Germinal center (tissue), 1 donor: ENCODE results near the gene RPRD1B.
A peak's percentile ranks its signal among the peaks of the same experiment; 100 is the strongest.

Source experiments
- DNase-seq: peaks from one replicate; pipeline ENCODE4 v3.0.0; 2012; ENCODE audit warnings: mixed read lengths, low spot score

The RPRD1B gene, protein sequence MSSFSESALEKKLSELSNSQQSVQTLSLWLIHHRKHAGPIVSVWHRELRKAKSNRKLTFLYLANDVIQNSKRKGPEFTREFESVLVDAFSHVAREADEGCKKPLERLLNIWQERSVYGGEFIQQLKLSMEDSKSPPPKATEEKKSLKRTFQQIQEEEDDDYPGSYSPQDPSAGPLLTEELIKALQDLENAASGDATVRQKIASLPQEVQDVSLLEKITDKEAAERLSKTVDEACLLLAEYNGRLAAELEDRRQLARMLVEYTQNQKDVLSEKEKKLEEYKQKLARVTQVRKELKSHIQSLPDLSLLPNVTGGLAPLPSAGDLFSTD

DNA sequence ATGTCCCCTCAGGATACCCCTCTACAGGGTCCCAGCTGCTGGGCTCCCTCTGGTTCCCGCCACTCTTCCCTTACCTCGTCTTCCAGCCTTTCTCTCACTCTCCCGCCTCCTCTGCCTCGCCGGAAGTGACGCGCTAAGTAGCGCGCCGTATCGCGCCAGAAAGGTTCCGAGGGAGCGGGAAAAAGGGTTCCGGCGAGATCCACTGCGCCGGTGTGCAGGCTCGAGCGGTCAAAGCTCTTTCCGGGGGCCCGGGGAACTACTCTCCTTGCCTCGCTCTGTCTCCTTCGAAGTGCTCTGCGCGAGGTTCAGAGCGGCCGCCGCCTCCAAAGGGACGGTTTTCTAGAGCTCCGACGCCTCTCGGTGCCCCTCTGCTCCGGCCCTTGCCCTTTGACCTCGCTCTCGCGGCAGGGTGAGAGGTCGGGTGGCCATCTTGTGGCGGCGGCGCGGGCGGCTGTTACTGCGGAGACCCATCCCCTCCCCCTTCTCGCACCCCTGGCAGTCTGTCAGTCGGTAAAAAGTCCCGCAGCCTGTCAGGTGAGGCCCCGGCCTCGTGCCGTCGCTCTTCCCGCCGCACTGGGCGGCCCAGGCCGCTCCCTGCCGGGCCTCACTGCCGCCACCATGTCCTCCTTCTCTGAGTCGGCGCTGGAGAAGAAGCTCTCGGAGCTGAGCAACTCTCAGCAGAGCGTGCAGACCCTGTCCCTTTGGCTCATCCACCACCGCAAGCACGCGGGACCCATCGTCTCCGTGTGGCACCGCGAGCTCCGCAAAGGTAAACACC is at the start of gene RPRD1B, which contains the start of gene TTI1:
TSS of gene RPRD1B (plus strand) at position 417 of the 778 bp plus-strand sequence. CDS start at position 619, 202 bp downstream.
TSS of gene TTI1 (minus strand) at position 127 of the 778 bp plus-strand sequence. CDS start 19,640 bp downstream, outside the sequence.
- DNase-seq, result peak; percentile 87

DNA sequence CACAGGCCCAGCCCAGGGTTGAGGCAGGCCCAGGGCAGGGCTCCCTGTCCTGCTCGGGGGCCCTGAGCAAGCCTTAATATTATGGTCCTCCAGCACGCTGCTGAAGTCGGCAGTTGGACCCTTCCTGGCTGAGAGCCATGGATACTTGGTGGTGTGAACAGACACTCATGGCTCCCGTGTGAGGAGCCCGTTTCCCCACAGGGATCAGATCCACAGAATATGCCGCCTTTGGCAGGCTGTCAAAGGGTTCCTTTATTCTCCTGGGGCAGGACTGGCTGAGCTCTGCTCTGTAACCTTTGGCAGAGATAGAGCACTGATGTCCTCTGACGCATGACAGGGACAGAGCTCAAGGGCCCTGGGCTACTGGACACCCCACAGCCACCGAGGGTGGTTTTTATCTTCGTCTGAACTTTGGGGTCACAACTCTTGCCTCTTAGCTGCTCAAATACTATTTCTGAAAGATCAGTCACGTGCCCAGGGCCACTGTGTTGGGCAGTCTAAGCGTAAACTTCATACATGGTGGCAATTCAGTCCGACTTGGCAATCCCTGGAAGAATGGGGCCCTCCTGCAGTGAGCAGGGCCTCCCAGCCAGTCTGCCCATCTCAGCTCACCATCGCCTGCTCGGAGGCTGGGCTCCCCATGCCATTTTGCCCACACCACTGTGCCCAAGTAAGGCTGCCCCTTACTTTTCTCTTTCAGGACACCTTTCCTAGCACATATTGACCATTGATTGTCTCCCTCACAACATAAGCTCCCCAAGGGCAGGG is 49.3 kb upstream of the RPRD1B start:
- no peak for DNase-seq

DNA sequence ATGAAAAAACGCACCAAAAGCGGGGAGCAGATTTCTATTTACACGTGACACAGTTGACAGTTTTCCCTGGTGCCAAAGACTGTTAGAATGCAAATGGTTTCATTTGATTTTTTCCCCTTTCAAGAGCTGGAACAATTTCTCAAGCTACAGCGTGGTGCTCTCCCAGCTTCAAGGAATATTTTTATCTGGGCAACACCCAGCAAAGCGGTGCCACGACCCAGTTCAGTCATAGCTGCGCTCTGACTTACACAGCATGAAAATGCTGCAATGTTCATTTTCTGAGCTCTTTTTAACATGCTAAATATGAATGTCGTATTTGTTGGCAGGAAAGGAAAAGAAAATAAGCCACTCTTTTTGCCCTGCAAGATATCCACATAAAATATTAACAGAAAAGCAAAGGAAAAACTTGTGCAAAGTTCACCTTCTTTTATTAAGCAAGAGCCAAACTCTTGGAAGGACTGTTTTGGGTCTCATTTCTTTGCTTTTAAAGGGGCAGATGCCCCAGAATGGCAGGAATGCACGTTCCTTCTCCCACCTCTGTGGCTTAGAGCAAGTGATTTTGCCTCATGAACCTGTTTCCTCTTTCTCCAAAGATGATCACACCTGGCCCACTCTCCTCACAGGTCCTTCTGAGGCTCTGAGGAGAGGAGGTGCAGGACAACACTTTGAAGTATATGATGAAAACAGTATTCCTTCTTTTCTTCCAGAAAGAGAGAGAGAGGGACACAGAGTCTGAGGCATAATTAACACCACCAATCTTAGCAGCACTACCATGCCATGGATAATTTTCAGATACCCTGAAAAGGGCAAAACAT is 47.3 kb upstream of the RPRD1B start:
- DNase-seq, result no peak

DNA sequence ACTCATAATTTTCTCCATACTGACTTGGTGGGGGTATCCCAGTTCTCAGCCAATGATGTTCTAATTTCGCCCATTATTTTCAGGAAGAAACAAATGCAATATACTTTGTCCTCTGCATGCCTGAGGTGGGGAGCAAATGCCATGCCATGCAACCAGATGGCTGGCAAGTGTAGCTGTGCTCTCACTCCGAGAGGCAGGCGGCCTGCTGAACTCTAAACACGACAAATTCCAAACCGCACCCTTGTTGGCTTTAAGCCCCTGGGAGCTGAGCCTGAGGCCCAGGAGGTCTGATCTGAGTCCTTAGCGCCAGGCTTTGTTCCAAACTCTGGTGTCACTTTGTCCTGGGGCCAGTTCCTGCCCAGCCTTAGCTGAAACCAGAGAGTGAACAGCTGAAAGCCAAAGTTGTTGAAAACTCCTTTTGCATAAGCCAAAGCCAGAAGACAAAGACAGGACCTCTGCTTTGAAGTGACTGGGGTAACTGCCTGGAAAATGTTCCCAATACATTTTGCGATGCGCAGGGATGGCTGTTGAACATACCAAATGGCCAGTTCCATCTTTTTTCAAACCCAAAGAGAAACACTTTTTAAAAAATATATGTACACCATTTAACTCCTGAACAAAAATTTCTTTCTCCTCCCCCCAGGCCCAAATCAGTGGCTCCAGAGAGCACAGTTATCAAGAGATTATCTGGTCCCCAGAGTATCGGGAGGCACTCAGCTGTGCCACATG is 46.5 kb upstream of the RPRD1B start:
- no peak for DNase-seq

DNA sequence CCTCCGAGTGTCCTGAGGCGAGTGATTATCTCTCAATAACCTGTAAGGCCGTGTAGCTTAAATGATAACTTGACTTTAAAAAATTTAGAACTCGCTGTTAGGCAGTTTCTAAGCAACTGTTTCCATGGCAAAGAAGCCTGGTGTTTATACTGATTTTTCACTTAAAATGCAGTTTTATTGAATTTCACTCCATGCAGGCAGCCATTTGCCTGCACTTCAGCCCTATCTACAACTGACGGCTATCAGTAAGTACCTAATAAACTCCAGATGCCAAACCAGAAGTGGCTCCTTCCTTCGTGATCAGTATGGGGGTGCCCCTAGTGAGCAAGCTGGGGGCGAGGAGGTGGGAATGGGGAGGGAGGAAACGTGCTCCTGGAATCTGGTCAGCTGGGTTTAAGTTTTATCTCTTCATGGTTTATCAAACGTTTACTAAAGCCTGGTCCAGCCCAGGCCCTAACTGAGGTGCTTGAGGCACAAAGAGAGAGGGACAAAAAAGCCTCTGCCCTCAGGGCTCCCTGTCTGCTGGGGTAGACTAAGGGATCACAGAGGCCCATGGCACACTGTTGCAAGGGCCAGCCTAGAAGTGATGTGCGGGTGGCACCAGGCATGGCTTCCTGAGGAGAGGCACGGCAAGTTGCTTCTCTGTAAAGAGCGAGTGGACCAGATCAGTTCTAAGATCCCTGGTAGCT is 45.8 kb upstream of the RPRD1B start:
- DNase-seq, result no peak

DNA sequence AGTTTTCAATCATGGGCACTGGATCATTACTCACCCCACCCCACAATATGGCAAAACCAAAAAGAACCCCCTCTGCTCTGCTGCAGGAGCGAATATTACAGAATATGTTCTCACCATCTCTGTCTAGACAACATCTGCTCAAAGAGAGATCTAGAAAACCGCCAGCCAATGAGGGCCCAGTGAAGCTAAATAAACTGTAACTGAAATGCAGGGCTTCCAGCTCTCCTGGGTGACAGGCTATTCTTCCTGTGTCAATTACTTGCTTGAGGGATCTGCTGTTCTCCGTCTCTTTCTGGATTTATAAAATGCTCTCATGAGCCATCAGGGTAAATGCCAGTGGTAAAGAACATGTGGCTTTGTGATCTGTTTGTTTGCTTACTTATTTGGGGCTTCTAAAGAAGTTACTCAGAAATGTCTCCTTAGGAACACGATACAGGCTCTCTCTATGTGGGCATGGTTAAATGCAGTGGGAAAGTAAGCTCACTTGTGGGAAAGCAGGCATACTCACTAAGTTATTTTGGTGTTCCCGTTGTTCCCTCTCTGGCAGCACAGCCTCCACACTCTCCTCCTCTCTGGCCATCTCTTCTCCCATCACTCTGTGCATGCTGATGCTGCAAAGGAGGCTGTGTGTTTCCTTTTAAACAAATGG is 45.1 kb upstream of the RPRD1B start:
- no peak for DNase-seq

DNA sequence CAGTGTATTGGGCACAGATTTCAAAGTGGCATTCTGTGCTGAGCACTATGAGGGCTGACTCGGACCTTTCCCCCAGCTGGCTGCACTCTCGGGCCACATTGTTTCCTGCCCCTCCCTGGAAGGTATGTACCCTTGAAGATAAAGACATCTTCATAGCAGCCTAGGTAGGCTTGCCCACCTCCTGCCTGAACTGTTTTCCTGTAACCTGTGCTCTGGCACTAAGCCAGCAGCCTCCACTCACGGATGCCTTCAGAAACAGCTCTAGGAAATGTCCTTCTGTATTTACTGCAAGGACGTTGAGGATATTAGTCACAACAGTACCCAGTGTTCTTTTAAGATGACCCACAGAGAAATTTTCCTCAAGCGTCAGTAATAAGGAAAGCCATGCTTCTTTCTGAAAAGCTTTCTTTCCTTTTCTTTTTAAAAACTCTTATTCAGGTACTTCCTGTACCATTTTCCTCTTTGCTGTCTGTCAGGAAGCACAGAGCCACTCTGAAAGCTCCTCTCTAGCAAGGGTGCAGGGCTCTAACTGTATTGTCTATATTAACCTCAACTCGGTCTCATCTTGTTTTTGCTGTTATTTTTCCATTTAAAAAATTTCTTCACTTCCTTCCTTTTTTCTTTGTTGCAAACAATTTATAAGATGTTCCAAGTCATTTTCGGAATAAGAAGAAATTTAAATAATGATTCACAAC is 43.8 kb upstream of the RPRD1B start:
- no peak for DNase-seq

DNA sequence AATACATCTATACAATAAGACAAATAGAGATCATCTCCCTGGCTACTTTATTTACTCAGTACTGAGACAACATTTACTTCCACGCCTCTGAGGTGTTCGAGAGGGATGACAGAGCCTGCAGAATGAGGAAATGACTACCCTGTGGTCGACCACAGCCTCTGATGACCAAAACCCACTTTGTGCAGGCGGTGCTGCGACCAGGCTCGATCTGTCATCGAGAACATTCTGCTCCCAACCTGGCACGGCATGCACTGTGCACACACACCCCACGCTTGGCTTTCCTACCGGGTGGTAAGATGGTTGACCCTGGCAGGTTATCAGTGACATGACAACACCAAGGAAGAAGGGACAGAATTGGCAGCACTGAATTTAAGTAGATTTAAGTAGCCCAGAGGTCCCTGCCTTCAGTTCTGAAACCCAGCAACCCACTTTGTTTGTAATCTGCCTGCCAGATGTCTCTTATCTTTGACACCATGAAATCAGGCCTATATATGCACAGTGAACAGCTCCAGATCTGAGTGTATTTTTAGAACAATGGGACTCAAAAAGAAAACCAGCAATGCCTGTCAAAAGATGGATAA is 42.9 kb upstream of the RPRD1B start:
- DNase-seq, result peak; percentile 45

DNA sequence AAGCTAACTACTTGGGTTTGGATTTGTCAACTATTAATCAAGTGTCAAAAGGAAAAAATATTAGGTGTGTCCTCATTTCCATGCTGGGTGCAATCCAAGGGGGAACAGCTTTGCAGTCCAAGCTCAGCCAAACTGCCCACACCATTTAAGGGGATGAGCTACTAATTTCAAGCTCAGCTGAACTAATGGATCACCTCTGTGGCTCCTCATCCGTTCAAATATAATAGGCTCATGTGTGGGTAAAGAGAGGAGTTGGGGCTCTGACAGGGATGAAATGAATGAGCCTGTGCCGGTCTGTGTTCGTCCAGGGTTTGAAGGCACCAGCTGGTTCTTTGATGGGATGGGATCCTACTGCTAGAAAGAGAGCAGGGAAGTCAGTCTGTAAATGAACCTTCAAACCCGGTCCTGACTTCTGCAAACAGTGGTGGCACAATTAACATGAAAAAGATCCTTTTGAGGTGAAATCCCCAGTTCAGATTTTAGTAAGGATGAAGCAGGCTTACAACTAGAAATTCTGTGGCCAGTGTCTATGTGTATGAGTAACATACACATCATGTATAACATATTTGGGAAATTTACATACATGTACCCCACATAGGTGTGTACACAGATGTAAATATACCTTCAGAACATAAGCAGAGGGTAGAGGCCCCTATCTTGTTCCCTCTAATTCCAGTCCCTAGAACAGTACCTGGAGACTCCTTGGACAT is 42.2 kb upstream of the RPRD1B start:
- DNase-seq, result no peak

DNA sequence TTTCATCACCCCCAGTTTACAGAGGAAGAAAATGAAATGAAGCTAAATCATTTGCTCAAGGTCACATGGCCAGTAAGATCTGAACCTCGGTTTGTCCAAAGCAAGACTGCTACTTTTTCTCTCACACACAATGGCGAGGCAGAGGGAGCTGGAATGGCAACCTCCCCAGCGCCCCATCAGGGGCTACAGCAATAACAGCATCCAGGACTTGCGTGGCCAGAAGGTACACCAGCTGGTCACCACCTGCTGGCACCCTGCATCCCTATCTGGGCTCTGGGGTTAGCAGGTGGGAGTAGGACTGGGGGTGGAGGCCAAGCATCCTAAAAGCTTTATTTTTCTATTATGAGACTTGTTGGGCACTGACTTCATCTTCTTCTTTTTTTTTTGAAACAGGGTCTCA is 41.6 kb upstream of the RPRD1B start:
- no peak for DNase-seq

DNA sequence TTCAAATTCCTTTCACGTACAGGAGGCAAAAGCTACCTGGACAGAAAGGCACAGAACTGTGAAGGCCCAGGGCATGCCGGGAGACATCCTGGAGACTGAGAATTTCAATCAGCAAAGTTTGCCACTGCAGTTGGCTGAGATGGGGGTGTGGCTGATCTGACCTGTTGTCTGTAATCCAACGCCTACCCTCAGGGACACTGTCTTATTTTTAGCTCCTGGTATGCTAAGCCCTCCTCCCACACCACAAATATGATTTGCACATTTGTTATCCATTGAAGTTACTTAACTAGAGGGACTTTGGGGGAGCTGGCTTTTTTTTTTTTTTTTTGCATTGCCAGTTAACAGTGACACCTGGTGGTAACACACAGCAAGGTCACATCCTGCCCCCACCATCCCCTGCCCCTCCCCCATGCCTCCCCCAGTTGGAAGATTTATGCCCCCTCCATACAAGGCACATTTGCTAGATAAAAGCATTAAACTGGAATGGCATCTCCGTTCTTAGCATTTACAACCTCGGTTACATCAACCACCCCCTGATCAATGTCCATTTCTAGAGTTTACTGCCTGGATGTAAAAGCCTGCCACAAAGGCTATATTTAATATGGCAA is 40.6 kb upstream of the RPRD1B start:
- peak; percentile 74 for DNase-seq

DNA sequence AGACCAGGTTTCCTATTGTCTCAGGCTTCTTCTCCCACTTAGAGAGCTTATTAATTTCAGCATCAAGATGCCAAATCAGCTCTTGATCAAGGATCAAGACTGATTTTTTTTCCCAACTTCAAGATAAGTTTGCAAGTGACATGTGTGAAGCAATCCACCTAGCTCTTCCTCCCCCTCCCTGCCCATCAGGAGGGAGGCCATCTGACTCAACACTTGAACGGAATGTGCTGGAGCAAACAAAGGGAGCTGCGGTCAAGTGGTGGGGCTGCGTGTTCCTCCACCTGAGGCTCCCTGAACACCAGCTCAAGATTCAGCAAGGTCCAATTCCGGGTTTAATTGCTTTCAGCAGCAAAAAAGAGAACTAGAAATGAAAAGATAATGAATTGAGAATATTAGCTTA is 39.0 kb upstream of the RPRD1B start:
- no peak for DNase-seq

DNA sequence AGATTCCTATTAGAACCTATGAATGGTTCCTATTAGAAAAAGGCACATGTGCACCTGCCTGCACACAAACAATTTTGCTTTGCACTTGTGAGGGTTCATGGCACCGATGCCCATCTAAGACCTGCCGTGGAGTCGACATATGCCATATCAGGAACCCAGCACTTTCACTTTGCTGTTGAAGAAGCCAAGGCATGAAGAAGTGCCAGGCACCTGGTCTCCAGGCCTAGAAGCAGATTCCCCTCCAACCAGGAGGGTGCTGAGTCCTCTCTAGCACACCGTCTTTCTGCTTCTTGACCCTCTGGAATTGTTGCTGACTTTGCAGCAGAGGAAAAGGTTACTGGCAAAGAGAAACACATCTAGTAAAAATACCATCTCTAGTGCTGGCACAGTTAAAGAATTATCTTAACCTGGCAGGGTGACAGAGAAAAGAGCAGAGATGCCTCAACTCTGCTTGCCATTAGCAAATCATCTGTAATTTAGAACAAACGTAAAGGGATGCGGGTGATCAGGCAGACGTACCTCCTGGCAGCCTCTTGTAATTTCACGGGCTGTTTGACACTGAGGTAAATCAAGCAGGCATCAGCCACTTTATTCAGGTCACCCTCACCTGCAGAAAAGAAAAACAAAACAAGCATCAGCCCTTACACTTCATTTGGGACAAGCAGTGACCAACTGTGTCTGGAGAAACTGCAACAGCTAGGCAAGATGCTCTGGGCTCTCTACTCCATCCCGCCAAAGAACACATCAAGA is 37.5 kb upstream of the RPRD1B start:
- DNase-seq, result no peak

DNA sequence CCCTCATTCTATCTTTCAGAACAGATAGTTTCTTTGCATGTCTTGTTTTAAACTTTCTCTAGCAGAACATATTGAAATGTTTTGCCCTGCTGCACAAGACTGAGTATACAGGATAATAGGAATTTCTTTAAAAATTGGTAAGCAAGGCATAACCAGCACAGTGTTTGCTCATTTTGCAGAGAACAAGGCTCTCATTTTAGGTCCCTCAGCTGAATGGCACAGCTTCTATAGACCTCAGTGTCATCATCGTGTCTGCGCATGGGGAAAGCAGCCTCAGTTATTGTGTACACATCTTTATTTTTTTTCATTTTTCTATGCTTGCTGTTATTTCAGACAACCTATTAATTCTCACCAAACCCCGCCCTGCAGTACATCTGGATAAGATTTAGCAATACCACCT is 36.0 kb upstream of the RPRD1B start:
- no peak for DNase-seq

DNA sequence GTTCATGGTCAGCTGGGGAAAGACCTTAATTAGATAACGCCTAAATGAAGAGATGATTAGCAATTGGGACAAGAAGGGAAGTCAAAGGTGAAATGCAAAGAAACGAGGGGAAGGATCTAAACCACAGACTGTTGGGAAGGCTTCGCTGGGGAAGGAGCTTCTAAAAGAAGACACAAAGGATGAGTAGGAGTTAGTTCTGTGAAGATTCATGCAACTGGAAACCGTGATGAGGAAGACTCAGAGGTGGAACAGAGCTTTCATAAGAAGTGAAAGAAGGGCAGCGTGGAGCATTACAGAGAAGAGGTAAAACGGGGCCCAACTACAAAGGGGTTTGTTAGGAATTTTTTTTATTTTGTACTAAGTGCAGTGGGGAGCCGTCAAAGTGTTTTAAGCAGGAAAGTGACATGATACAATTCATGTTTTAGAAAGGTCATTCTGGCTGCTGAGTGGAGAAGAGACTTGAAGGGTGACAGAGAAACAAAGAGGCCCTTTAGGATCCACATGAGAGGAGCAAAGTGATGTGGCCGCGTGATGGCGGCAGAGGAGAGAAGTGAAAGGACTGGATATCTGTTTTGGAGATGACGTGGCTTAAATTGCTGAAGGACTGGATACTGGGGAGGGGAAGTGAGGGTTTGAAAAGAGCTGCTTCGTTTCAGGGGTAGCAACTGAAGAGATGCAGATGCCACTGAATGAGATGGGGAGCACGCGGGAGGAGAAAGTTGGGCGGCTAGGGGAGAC is 33.9 kb upstream of the RPRD1B start:
- DNase-seq, result no peak

DNA sequence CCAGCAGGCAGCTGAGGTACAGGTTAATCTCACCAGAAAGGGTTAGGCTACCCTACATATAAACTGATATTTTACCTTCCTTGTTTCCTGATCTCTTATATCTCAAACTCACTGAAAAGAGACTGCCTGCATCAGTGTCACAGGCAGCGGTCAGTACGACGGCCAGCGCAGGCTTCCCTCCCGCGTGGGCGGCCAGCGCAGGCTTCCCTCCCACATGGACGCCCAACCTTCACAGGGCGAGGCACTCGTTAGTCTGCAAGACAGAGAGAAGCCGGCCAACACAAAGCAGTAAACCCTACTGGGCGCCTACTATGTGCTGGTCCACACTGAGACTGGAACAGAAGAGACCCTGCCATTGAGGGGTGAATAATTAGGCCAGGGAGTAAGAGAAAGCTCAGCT is 33.3 kb upstream of the RPRD1B start:
- DNase-seq, result no peak
